ENCODE measurements around the gene FKBP6.
A peak's percentile ranks its signal among the peaks of the same experiment; 100 is the strongest.
"Not testable (repeated sequence)": the region's sequence is repeated elsewhere in the genome, so short reads cannot be mapped to it uniquely, and the experiment has no call there.

FKBP6 gene

DNA sequence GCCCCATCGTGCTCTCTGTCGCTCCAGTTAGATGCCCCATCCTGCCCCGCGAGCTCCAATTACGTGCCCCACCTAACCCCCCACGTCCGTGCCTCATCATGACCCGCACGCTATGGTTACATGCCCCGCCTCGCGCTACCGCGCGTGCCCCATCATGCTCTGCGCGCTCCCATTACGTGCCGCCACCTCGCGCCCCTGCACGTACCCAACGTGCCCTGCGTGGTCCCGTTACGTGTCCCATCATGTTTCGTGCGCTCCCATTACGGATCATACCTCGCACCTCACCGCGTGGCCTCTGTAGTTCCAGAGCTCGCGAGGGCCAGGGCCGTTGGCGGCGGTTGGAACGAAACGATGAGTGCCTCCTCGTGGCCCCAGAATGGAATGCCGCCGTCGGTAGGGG, at the start of gene FKBP6, which contains the start of gene TRIM50:
TSS of gene FKBP6 (plus strand) at position 240 of the 400 bp plus-strand sequence. CDS start 268 bp downstream, outside the sequence.
TSS of gene TRIM50 (minus strand) at position 161 of the 400 bp plus-strand sequence. CDS start 3,295 bp downstream, outside the sequence.
- DNase-seq (ENCODE audit: low read depth) = not testable (repeated sequence)

GRCh38 chr7:73297235-73297634, 30.7 kb upstream of the FKBP6 start:
- DNase-seq (ENCODE audit: low read depth) = not testable (repeated sequence)

- not testable (repeated sequence) for DNase-seq (ENCODE audit: low read depth)
Measured at GRCh38 chr7:73297706-73298105, 30.3 kb upstream of the FKBP6 start.

- DNase-seq (ENCODE audit: low read depth) = not testable (repeated sequence)
Measured at GRCh38 chr7:73299812-73300211, 28.1 kb upstream of the FKBP6 start.

- not testable (repeated sequence) for DNase-seq (ENCODE audit: low read depth)
Measured at GRCh38 chr7:73301108-73301507, 26.9 kb upstream of the FKBP6 start.

DNA sequence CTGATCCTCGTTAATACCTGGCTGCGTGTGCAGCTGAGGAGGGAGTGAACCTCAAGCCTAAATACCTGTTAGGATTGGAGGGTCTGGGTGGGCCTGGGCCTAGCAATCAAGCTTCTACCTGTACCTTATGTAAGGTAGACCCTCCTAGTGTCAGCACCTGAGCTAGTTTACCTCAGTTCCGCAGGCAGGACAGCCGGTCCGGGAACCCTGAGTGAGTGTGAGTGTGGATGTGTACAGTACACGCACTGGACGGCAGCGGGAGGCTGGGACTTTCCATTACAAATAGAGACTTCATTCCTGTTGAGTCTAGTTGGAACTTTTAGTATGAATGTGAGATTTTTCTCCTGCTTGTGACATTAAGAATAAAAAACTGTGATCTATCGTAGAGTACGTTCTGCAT, 25.1 kb upstream of the FKBP6 start:
- not testable (repeated sequence) for DNase-seq (ENCODE audit: low read depth)

GRCh38 chr7:73303546-73303945, 24.4 kb upstream of the FKBP6 start:
- no peak for DNase-seq (ENCODE audit: low read depth)

GRCh38 chr7:73304071-73304470, 23.9 kb upstream of the FKBP6 start:
- DNase-seq (ENCODE audit: low read depth) = no peak

DNA sequence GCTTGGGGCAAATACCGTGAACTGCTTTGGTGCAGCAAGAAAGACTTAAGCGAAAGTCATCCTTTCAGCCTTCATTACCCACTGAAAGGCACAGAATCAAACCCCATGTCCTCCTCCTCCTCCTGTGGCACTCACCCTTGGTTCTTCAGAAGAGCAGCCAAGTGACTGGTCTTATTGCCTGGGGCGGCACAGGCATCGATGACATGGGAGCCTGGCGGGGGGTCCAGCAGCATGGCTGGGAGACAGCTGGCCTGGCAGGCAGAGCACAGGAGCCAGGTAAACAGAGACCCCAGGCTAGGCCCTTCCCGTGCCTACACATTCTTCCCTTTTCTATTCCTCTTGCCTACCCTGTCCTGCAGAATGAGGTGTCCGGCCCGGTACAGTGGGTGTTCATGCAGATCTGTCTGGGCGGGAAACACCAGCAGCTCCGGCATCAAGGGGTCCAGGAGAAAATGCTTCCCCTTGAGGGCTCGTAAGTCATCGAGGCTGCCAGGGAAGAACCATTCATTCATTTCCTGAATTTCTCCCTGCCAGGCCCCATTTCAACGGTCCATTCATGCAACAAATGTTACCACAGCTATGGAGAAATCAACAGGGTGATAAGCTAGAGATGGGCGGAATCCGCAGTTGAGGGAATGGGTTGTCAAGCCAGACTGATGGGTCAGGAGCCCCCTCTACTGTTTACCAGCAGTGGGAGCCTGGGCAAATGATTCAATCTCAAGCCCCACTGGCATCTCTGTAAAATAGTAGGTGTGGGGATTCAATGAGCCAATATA, 23.2 kb upstream of the FKBP6 start:
- not testable (repeated sequence) for DNase-seq (ENCODE audit: low read depth)

- no peak for DNase-seq (ENCODE audit: low read depth)
Measured at GRCh38 chr7:73307436-73307835, 20.5 kb upstream of the FKBP6 start.

GRCh38 chr7:73308074-73308664, 19.8 kb upstream of the FKBP6 start:
- DNase-seq (ENCODE audit: low read depth) = no peak

GRCh38 chr7:73308665-73309214, 19.2 kb upstream of the FKBP6 start, which contains the start of gene NSUN5:
Gene NSUN5 (minus strand): TSS chr7:73308826. CDS start chr7:73308790, 36 bp downstream.
- peak; percentile 9 for DNase-seq (ENCODE audit: low read depth)

DNA sequence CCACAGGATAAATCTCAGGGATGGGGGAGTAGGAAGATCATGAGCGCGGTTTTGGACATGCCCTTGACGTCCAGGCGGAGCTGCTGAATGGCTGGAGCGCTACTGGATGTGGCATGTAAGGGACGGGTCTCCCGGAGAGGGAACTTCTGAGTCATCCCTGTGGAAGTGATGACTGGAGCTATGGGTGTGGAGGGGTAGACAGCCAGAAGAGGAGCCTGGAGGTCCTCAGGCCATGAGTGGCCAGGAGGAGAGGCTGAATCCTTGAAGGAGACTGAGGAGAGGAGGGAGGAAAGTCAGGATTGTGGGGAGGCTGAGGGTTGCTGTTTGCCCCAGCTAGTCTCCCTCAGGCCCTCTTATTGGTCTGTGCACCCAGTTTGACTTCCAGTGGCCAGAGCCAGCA, 16.5 kb upstream of the FKBP6 start:
- not testable (repeated sequence) for DNase-seq (ENCODE audit: low read depth)

DNA sequence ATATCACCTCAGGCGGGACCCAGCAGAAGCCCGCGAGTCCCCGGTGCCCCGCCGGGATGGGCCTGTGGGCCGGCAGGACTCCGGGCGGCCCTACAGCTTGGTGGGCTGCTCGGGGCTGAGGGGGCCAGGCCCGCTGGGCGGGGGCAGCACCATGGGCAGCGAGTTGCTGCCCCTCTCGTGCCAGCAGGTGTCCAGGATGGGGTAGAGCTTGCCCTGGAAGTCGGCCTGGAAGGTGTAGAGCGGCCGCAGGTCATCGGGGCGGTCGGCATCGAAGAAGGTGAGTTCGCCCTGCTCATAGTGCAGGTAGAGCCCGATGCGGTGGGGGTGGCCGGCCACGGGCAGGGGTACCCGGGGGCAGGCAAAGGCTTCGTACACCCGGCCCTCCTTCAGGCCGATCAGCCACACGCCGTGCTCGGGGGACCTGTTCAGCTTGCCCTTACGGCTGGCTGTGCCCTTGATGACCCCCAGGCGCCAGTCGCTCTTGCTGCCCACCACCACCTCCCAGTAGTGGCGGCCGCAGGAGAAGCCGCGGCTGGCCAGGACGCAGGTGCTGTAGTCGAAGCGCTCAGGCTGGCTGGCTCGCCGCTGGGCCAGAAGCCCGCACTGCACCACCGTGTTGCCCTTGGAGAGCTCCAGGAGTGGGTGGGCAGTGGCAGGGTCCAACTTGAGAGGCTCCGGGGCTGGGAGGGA, 15.0 kb upstream of the FKBP6 start:
- DNase-seq (ENCODE audit: low read depth) = no peak

DNA sequence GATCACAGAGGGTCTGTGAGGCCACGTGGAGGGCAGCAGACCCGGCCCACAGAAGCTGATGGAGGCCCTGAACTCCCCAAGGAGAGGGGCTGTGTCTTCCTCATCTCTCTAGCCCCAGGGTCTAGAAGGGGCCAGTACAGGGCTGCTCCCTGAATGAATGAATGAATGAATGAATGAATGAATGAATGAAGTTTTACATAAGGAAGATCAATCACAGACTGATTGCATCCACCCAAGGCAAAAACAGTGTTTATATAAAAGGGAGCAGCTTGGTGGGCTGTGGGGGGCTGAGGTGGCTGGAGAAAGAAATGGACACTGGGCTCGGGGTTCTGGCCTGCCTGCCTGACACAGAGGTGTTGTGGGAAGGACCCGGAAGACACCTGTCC, 14.4 kb upstream of the FKBP6 start:
- no peak for DNase-seq (ENCODE audit: low read depth)

DNA sequence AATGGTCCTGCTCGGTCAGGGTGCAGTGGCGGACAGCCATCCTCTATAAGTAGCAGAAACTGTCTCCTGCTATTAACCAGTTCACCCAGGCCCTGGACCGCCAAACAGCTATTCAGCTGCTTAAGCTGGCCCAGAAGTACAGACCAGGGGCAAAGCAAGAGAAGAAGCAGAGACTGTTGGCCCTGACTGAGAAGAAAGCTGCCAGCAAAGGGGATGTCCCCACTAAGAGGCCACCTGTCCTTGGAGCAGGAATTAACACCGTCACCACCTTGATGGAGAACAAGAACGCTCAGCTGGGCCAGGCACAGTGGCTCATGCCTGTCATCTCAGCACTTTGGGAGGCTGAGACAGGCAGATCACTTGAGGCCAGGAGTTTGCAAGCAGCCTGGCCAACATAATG, 13.7 kb upstream of the FKBP6 start:
- no peak for DNase-seq (ENCODE audit: low read depth)

DNA sequence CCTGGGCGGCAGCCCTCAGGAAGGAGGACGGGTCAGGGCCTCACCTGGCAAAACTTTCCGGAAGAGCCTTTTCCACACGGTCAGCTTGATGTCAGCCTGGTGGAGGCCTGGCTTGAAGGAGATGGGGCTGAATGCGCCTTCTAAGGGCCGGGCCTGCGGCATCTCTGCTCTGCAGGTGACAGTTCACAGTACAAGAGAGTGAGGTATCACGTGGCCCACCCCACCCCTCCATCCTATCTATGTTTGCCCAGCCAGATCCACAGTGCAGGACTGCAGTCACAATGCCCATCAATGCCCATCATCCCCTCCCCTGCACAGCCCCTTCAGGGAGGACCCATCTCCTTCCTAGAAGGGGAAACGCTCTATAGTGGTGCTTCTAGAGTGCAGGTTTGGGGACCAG, 11.4 kb upstream of the FKBP6 start:
- no peak for DNase-seq (ENCODE audit: low read depth)

- not testable (repeated sequence) for DNase-seq (ENCODE audit: low read depth)
Measured at GRCh38 chr7:73318656-73319204, 9.2 kb upstream of the FKBP6 start.

DNA sequence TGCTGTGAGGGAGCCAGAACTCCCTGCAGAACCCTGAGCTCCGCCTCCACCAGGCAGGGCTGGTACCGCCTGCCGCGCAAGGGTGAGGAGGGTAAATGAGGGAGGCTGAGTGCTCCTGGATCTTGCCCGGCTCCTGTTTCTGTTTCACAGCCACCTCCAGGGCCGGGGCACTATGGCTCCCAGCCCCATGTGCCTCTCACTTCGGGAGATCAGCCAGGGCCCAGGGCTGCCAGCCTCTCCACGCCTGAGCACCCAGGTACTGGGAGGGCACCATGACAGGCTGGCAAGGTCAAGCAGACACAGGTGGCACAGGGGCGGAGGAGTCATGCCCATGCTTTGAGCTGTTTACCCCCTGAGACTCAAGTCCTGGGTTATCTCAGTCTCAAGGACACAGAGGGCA, 8.4 kb upstream of the FKBP6 start:
- DNase-seq (ENCODE audit: low read depth) = not testable (repeated sequence)

- not testable (repeated sequence) for DNase-seq (ENCODE audit: low read depth)
Measured at GRCh38 chr7:73320009-73320408, 8.0 kb upstream of the FKBP6 start.

DNA sequence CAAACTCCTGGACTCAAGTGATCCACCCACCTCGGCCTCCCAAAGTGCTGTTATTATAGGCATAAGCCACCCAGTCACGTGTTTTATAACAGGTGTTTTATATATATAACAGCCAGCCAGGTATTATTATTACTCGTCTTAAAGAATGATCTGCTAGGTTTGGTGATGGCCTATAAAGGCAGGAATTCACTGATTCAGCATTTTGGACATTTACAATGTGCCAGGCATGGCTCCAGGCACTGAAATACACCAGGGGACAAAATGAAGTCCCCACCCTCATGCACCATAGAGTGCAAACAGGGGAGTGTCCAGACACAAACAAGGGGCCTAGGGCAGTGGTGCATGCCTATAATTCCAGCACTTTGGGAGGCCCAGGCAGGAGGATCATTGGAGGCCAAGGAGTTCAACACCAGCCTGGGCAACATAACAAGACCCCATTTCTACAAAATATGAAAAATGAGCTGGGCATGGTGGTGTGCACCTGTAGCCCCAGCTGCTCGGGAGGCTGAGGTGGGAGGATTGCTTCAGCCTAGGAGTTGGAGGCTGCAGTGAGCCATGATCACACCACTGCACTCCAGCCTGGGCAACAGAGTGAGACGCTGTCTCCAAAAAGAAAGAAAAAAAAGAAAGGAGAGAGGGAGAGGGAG, 4.4 kb upstream of the FKBP6 start:
- DNase-seq (ENCODE audit: low read depth) = not testable (repeated sequence)

Measured in HS-27A (cell line).